Activated effector memory CD4-positive, alpha-beta T cell treated with anti-CD3 and anti-CD28 coated beads, Interleukin-2, amount 50 U/mL, for 16 hours (primary cell): ENCODE data around the gene TH.
"Not testable (repeated sequence)": the region's sequence is repeated elsewhere in the genome, so short reads cannot be mapped to it uniquely, and the experiment has no call there.

Experiments used
- DNase-seq: peaks from one replicate; pipeline ENCODE4 v3.0.0-alpha.2; 2020

The TH gene

GRCh38 chr11:2127482-2128129 is 44.0 kb downstream of the TH start:
- no peak for DNase-seq

- DNase-seq = no peak
Measured at GRCh38 chr11:2126520-2127085, 45.0 kb downstream of the TH start.

GRCh38 chr11:2124736-2125484 is 46.7 kb downstream of the TH start:
- not testable (repeated sequence) for DNase-seq

GRCh38 chr11:2123628-2123960 is 48.0 kb downstream of the TH start:
- DNase-seq = no peak

GRCh38 chr11:2122907-2123627 is 48.5 kb downstream of the TH start:
- DNase-seq = no peak

- DNase-seq = no peak
Measured at GRCh38 chr11:2122222-2122906, 49.3 kb downstream of the TH start.

- no peak for DNase-seq
Measured at GRCh38 chr11:2121227-2122130, 50.1 kb downstream of the TH start.

GRCh38 chr11:2120359-2121100 is 51.1 kb downstream of the TH start:
- DNase-seq = no peak

GRCh38 chr11:2118677-2119076 is 52.9 kb downstream of the TH start:
- no peak for DNase-seq

- DNase-seq = no peak
Measured at GRCh38 chr11:2116680-2117079, 54.9 kb downstream of the TH start.

- DNase-seq = no peak
Measured at GRCh38 chr11:2115308-2115707, 56.3 kb downstream of the TH start.

- DNase-seq = no peak
Measured at GRCh38 chr11:2114430-2115241, 57.0 kb downstream of the TH start.
